Measurements from ENCODE around the gene EPB41. TPM values are rescaled to one million over a fixed set of nuclear protein-coding genes. Genes with fewer than 3 reads are reported as not detected.
"Not testable (repeated sequence)": the region's sequence is repeated elsewhere in the genome, so short reads cannot be mapped to it uniquely, and the experiment has no call there.

The EPB41 gene
- total RNA-seq, 1 experiment from 2014 or later, result 20.2 TPM

- intact Hi-C loops (cut with micrococcal nuclease; ENCODE audit: unreplicated experiment) (no loop called here), in situ Hi-C loops (cut with HindIII; ENCODE audit: low pct_unique_long_range_greater_than_20kb, low sequenced_read_pairs) (no loop called here)
- Histone ChIP-seq H3K9me3 (ENCODE audit: control insufficient read depth, insufficient read depth, low read depth, low read length) (no peaks in the 10 kb centered on the region), H3K4me3 (ENCODE audit: low read depth in 2 of 2, low read length in 2 of 2) (no peak overlapping the region), H3K27me3 (ENCODE audit: control insufficient read depth, insufficient read depth, low read length) (no peaks in the 10 kb centered on the region), H3K36me3 (ENCODE audit: control insufficient read depth, insufficient read depth, low read length) (no peaks in the 10 kb centered on the region), H3K27ac (ENCODE audit: low read length) (no peak overlapping the region), H3K4me1 (ENCODE audit: control insufficient read depth, insufficient read depth, low read length) (no peaks in the 10 kb centered on the region)
- BruUV-seq (replicated peaks), result no TSS peak
- no peak for DNase-seq (ENCODE audit: low read depth, low spot score)
- TF ChIP-seq TCF7L2 (IDR thresholded peaks at IDR 0.05; ENCODE audit: low read depth, low read length), result no peak
- TF ChIP-seq SIN3A (IDR thresholded peaks at IDR 0.05; ENCODE audit: borderline replicate concordance, insufficient read depth, low read depth, low read length), result no peak
- TF ChIP-seq REST (IDR thresholded peaks at IDR 0.05; ENCODE audit: insufficient read depth in 1 of 2, low read depth in 2 of 2, low read length in 1 of 2), result no peak
- TF ChIP-seq POLR2AphosphoS5 (IDR thresholded peaks at IDR 0.05; ENCODE audit: low read depth, low read length), result no peak
- TF ChIP-seq CTCF (IDR thresholded peaks at IDR 0.05), result no peak
- no peak for ATAC-seq
- ChIA-PET CTCF (no interaction called here), POLR2A (interaction anchor here (0.6 kb wide), 1 partner anchor 13 kb away, joined by 3 read pairs; no protein-coding TSS in a partner anchor)
These were observed 129.6 kb downstream of the EPB41 start for GRCh38 chr1:29044010-29044409.

GRCh38 chr1:29045663-29046062 lies 131.3 kb downstream of the EPB41 start:
- H3K9me3 ChIP-seq (ENCODE audit: control insufficient read depth, insufficient read depth, low read depth, low read length); BruUV-seq (replicated peaks); intact Hi-C loops (cut with micrococcal nuclease; ENCODE audit: unreplicated experiment); H3K36me3 ChIP-seq (ENCODE audit: control insufficient read depth, insufficient read depth, low read length); H3K4me3 ChIP-seq (ENCODE audit: low read depth in 2 of 2, low read length in 2 of 2); in situ Hi-C loops (cut with HindIII; ENCODE audit: low pct_unique_long_range_greater_than_20kb, low sequenced_read_pairs); DNase-seq (ENCODE audit: low read depth, low spot score); H3K4me1 ChIP-seq (ENCODE audit: control insufficient read depth, insufficient read depth, low read length); H3K27me3 ChIP-seq (ENCODE audit: control insufficient read depth, insufficient read depth, low read length); H3K27ac ChIP-seq (ENCODE audit: low read length); ATAC-seq; CTCF ChIA-PET: not testable (repeated sequence)
- POLR2A ChIA-PET, result interaction anchor here (1.1 kb wide), 1 partner anchor 10 kb away, joined by 4 read pairs; no protein-coding TSS in a partner anchor

- TF ChIP-seq REST (IDR thresholded peaks at IDR 0.05; ENCODE audit: insufficient read depth in 1 of 2, low read depth in 2 of 2, low read length in 1 of 2) (no peak), CTCF (IDR thresholded peaks at IDR 0.05) (no peak), SIN3A (IDR thresholded peaks at IDR 0.05; ENCODE audit: borderline replicate concordance, insufficient read depth, low read depth, low read length) (no peak), TCF7L2 (IDR thresholded peaks at IDR 0.05; ENCODE audit: low read depth, low read length) (no peak), POLR2AphosphoS5 (IDR thresholded peaks at IDR 0.05; ENCODE audit: low read depth, low read length) (no peak)
- Histone ChIP-seq H3K36me3 (ENCODE audit: control insufficient read depth, insufficient read depth, low read length) (no peaks in the 10 kb centered on the region), H3K27ac (ENCODE audit: low read length) (no peak overlapping the region), H3K27me3 (ENCODE audit: control insufficient read depth, insufficient read depth, low read length) (no peaks in the 10 kb centered on the region), H3K9me3 (ENCODE audit: control insufficient read depth, insufficient read depth, low read depth, low read length) (no peaks in the 10 kb centered on the region), H3K4me3 (ENCODE audit: low read depth in 2 of 2, low read length in 2 of 2) (no peak overlapping the region), H3K4me1 (ENCODE audit: control insufficient read depth, insufficient read depth, low read length) (no peaks in the 10 kb centered on the region)
- intact Hi-C loops (cut with micrococcal nuclease; ENCODE audit: unreplicated experiment) (no loop called here), in situ Hi-C loops (cut with HindIII; ENCODE audit: low pct_unique_long_range_greater_than_20kb, low sequenced_read_pairs) (no loop called here)
- ATAC-seq (no peak), DNase-seq (ENCODE audit: low read depth, low spot score) (no peak)
- CTCF ChIA-PET, result no interaction called here
- POLR2A ChIA-PET, result interaction anchor here (0.6 kb wide), 1 partner anchor 123 kb away, joined by 3 read pairs; no protein-coding TSS in a partner anchor
- BruUV-seq (replicated peaks), result no TSS peak
These were observed 132.8 kb downstream of the EPB41 start for GRCh38 chr1:29047142-29047541.
